Measurements from ENCODE around the gene KRT72.
A peak's percentile ranks its signal among the peaks of the same experiment; 100 is the strongest.
"Not testable (repeated sequence)": the region's sequence is repeated elsewhere in the genome, so short reads cannot be mapped to it uniquely, and the experiment has no call there.

KRT72 gene

GRCh38 chr12:52606581-52607218 is 5.4 kb upstream of the KRT72 start:
- DNase-seq (ENCODE audit: low read depth), result no peak

GRCh38 chr12:52606096-52606495 is 4.8 kb upstream of the KRT72 start:
- DNase-seq (ENCODE audit: low read depth), result no peak

- no peak for DNase-seq (ENCODE audit: low read depth)
These were observed 4.3 kb upstream of the KRT72 start for GRCh38 chr12:52605542-52605941.

GRCh38 chr12:52604859-52605258 is 3.6 kb upstream of the KRT72 start:
- DNase-seq (ENCODE audit: low read depth), result no peak

- no peak for DNase-seq (ENCODE audit: low read depth)
These were observed 2.1 kb upstream of the KRT72 start for GRCh38 chr12:52603314-52603713.

GRCh38 chr12:52602552-52602951 is 1.3 kb upstream of the KRT72 start:
- DNase-seq (ENCODE audit: low read depth), result no peak

DNA sequence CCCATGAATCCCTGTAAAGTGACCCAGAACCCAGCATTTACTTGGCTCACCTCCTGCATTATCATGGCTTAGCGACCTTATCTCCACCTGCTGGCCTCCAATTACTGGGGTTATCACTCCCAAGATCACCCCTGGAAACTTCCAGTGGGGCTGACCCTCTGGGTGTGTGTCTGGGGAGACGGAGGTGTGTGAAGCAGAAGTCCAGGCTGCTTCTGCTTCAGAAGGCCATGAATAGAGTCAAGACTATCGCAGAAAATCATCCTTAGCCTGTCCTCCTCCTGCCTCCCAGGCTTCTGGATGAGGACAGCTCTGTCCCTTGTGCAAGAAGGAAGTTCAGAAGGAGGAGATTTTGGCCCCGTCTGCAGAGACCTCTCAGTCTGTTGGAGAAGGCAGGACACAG is 408 bp upstream of the KRT72 start:
- no peak for DNase-seq (ENCODE audit: low read depth)

GRCh38 chr12:52600475-52600874 is 788 bp downstream of the KRT72 start:
- DNase-seq (ENCODE audit: low read depth), result no peak

DNA sequence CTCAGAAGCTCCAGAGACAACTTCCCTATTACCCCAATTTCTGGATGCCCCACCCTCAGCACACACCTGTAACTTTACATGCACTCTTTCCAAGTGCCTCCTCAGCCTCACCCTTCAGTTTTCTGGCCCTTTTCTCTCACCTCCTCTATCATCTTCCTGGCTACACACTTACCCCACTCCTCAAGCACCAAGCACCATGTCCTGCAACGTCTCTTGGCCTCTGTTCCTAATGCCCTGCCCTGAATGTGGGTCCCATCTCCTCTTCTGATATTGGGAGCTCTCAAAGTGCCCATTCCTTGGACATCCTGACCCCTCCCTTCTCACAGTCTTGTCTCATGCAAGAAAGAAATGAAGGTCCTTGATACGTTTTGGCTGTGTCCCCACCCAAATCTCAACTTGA is 1.2 kb downstream of the KRT72 start:
- DNase-seq (ENCODE audit: low read depth), result no peak

DNA sequence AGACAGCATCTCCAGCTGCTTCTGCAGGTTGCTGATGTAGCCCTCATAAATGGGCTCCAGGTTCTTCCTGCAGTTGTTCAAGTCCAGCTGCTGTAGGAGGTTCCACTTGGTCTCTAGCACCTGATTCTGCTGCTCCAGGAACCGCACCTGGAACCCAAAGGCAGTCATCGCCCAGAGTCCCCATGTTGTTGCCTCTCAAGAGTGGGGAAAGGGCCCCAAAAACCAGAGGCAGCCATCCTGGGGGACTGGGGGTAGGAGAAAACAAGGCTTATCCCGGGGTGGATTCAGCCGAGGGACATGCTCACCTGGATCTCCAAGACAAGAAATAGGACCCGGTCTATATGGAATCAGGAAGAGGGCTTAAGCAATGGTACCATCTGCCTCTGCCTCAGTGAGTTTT is 2.3 kb downstream of the KRT72 start:
- DNase-seq (ENCODE audit: low read depth), result no peak

DNA sequence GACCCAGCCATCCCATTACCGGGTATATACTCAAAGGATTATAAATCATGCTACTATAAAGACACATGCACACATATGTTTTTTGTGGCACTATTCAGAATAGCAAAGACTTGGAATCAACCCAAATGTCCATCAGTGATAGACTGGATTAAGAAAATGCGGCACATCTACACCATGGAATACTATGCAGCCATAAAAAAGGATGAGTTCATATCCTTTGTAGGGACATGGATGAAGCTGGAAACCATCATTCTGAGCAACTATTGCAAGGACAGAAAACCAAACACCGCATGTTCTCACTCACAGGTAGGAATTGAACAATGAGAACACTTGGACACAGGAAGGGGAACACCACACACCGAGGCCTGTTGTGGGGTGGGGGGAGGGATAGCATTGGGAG is 7.0 kb downstream of the KRT72 start:
- DNase-seq (ENCODE audit: low read depth), result not testable (repeated sequence)

- no peak for DNase-seq (ENCODE audit: low read depth)
These were observed 9.7 kb downstream of the KRT72 start for GRCh38 chr12:52591521-52591920.

- DNase-seq (ENCODE audit: low read depth), result no peak
These were observed 11.2 kb downstream of the KRT72 start for GRCh38 chr12:52590021-52590420.

GRCh38 chr12:52587563-52587962 is 13.7 kb downstream of the KRT72 start:
- no peak for DNase-seq (ENCODE audit: low read depth)

- DNase-seq (ENCODE audit: low read depth), result no peak
These were observed 15.3 kb downstream of the KRT72 start for GRCh38 chr12:52585946-52586345.

- no peak for DNase-seq (ENCODE audit: low read depth)
These were observed 16.2 kb downstream of the KRT72 start for GRCh38 chr12:52585066-52585465.

DNA sequence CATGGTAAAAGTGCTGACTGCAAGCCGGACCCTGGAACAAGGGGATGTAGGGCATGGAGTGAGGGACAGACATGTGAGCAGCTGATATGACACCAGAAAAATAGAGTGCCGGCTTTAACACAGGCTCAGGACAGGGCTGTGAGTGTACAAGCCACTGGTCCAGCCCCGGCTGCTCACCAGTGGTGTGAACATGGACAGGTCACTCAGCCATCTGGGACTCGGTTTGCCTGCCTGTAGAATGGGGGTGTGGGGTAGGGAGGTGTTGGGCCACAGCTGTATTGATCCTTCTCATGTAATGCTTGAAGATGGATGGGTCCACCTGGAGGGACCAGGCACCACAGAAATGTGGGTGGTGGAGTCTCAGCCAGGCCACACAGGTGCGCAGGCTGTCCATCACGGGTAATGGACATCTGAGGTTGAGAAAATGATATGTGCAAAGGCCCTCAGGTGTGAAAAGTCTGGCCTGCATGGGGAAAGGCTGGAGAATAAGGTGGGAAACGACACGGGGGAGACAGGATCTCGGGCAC is 17.0 kb downstream of the KRT72 start:
- no peak for DNase-seq (ENCODE audit: low read depth)

- DNase-seq (ENCODE audit: low read depth), result peak; percentile 40
These were observed 18.2 kb downstream of the KRT72 start for GRCh38 chr12:52582971-52583456.

GRCh38 chr12:52582486-52582885 is 18.8 kb downstream of the KRT72 start:
- no peak for DNase-seq (ENCODE audit: low read depth)

- DNase-seq (ENCODE audit: low read depth), result peak; percentile 84
These were observed 19.8 kb downstream of the KRT72 start for GRCh38 chr12:52581481-52581880.

GRCh38 chr12:52581066-52581465 is 20.2 kb downstream of the KRT72 start:
- DNase-seq (ENCODE audit: low read depth), result no peak

DNA sequence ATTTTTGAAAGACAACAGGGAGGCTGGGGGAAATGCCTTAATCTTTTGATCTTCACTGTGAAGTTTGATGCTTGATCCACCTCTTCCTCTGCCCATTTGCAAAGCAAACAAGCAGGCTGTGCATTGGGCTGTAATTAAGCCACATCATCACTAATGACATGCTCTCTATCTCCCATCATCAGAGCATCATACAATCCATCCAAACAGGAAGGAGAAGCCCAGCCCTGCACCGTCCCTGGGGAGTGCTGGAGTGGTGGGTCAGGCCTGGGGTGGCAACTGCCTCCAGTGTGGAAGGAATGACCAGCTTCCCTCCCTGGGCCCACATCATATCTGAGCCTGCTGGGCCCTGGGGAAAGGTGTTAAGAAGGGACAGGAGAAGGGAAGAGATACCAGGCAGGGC is 20.8 kb downstream of the KRT72 start:
- no peak for DNase-seq (ENCODE audit: low read depth)

GRCh38 chr12:52579468-52580465 is 21.5 kb downstream of the KRT72 start:
- DNase-seq (ENCODE audit: low read depth), result no peak
